Measurements from ENCODE around the gene FSD1L.

FSD1L gene

GRCh38 chr9:105426657-105427056 lies 21.2 kb upstream of the FSD1L start:
- Histone ChIP-seq H3K4me3 (ENCODE audit: insufficient read depth, low read length, poor library complexity, severe bottlenecking) (no peak overlapping the region), H3K9me3 (ENCODE audit: insufficient read depth, low read length) (no peaks in the 10 kb centered on the region), H3K27ac (ENCODE audit: low read depth, low read length) (no peak overlapping the region), H3F3A (ENCODE audit: insufficient read depth) (no peaks in the 10 kb centered on the region), H4K20me1 (ENCODE audit: low read depth, low read length) (no peaks in the 10 kb centered on the region), H2AFZ (ENCODE audit: low read depth, low read length, severe bottlenecking) (no peak overlapping the region), H3K36me3 (ENCODE audit: low read length) (no peaks in the 10 kb centered on the region), H3K9me2 (replicated peaks; ENCODE audit: insufficient read depth, low read length) (no peaks in the 10 kb centered on the region), H3K27me3 (ENCODE audit: low read length) (no peaks in the 10 kb centered on the region), H3K4me2 (ENCODE audit: low read depth, low read length, poor library complexity, severe bottlenecking) (no peak overlapping the region), H3K79me2 (ENCODE audit: insufficient read depth, low read length) (no peaks in the 10 kb centered on the region), H3K9ac (ENCODE audit: low read length) (no peak overlapping the region)
- TF ChIP-seq EZH2phosphoT487 (conservative IDR thresholded peaks at IDR 0.05; ENCODE audit: low read length) (no peak), CTCF (IDR thresholded peaks at IDR 0.05; ENCODE audit: insufficient read depth, low read length, poor library complexity, severe bottlenecking) (no peak)

DNA sequence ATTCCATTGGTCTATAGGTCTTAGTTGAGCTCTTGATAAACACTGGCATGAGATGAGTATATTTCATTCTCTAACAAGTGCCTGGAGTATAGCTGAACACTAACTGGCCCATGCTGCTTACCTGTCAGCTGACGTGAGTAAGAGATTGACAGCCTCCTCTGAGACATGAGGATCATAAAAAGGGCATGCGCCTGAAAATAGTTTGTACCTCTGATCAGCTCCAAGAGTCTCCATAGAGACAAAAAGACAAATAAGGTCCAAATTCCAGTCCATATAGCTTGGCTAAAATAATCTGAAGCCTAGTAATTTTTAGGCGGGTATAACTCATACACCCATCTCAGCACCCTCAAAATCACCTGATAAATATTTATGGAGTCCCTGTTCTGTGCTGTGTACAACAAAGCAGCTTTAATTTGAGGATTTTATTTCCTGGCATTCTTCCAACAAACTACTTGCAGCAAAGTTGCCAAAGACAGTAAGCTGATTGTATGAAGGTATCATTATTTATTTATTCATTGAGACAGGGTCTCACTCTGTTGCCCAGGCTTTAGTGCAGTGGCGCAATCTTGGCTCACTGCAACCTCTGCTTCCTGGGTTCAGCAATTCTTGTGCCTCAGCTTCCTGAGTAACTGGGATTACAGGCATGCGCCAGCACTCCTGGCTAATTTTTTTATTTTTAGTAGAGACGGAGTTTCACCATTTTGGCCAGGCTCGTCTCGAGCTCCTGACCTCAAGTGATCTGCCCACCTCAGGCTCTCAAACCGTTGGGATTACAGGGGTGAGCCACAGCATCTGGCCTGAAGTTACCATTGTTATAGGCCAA lies 16.2 kb upstream of the FSD1L start:
- Histone ChIP-seq H4K20me1 (ENCODE audit: low read depth, low read length) (no peaks in the 10 kb centered on the region), H2AFZ (ENCODE audit: low read depth, low read length, severe bottlenecking) (no peak overlapping the region), H3K4me2 (ENCODE audit: low read depth, low read length, poor library complexity, severe bottlenecking) (no peak overlapping the region), H3K27ac (ENCODE audit: low read depth, low read length) (no peak overlapping the region), H3K79me2 (ENCODE audit: insufficient read depth, low read length) (no peaks in the 10 kb centered on the region), H3F3A (ENCODE audit: insufficient read depth) (no peaks in the 10 kb centered on the region), H3K36me3 (ENCODE audit: low read length) (no peaks in the 10 kb centered on the region), H3K27me3 (ENCODE audit: low read length) (no peaks in the 10 kb centered on the region), H3K9me2 (replicated peaks; ENCODE audit: insufficient read depth, low read length) (no peaks in the 10 kb centered on the region), H3K9me3 (ENCODE audit: insufficient read depth, low read length) (no peaks in the 10 kb centered on the region), H3K4me3 (ENCODE audit: insufficient read depth, low read length, poor library complexity, severe bottlenecking) (no peak overlapping the region), H3K9ac (ENCODE audit: low read length) (no peak overlapping the region)
- no peak for TF ChIP-seq CTCF (IDR thresholded peaks at IDR 0.05; ENCODE audit: insufficient read depth, low read length, poor library complexity, severe bottlenecking)
- TF ChIP-seq EZH2phosphoT487 (conservative IDR thresholded peaks at IDR 0.05; ENCODE audit: low read length) = no peak

- Histone ChIP-seq H2AFZ (ENCODE audit: low read depth, low read length, severe bottlenecking) (no peak overlapping the region), H3K79me2 (ENCODE audit: insufficient read depth, low read length) (no peaks in the 10 kb centered on the region)
- no peak for TF ChIP-seq CTCF (IDR thresholded peaks at IDR 0.05; ENCODE audit: insufficient read depth, low read length, poor library complexity, severe bottlenecking)
- TF ChIP-seq EZH2phosphoT487 (conservative IDR thresholded peaks at IDR 0.05; ENCODE audit: low read length) = no peak
These were observed 15.5 kb upstream of the FSD1L start for GRCh38 chr9:105432247-105432842.

More at GRCh38 chr9:105432247-105432842, 15.5 kb upstream of the FSD1L start:
- Histone ChIP-seq H3K9me3 (ENCODE audit: insufficient read depth, low read length) (no peaks in the 10 kb centered on the region), H3K27ac (ENCODE audit: low read depth, low read length) (no peak overlapping the region), H4K20me1 (ENCODE audit: low read depth, low read length) (no peaks in the 10 kb centered on the region), H3K9me2 (replicated peaks; ENCODE audit: insufficient read depth, low read length) (no peaks in the 10 kb centered on the region), H3K27me3 (ENCODE audit: low read length) (no peaks in the 10 kb centered on the region), H3K4me2 (ENCODE audit: low read depth, low read length, poor library complexity, severe bottlenecking) (no peak overlapping the region), H3K36me3 (ENCODE audit: low read length) (no peaks in the 10 kb centered on the region), H3K9ac (ENCODE audit: low read length) (no peak overlapping the region), H3K4me3 (ENCODE audit: insufficient read depth, low read length, poor library complexity, severe bottlenecking) (no peak overlapping the region), H3F3A (ENCODE audit: insufficient read depth) (no peaks in the 10 kb centered on the region)
